Vagina (tissue), 2 donors: ENCODE data around the gene C6orf62. TPM values are rescaled to one million over a fixed set of nuclear protein-coding genes. Genes with fewer than 3 reads are reported as not detected.
"Not testable (repeated sequence)": the region's sequence is repeated elsewhere in the genome, so short reads cannot be mapped to it uniquely, and the experiment has no call there.

ENCODE experiments used
- DNase-seq, 2 donors: peaks; one replicate each; pipeline ENCODE4 v3.0.0-alpha.2; 2017; ENCODE audit errors: extremely low spot score in 2 of 2
- H3K27ac ChIP-seq: fragments of 200-600 bp; sonication (generic); one replicate; pipeline ENCODE4 v1.5.1; 2019
- H3K27me3 ChIP-seq: fragments of 200-600 bp; sonication (generic); one replicate; pipeline ENCODE4 v1.5.1; 2019
- H3K36me3 ChIP-seq, 2 donors: fragments of 200-600 bp; sonication (generic); one replicate each; pipeline ENCODE4 v1.5.1; 2017 to 2019
- H3K4me1 ChIP-seq: fragments of 200-600 bp; sonication (generic); one replicate; pipeline ENCODE4 v1.5.1; 2019
- H3K4me3 ChIP-seq, 2 donors: fragments of 200-600 bp; sonication (generic); 1 replicate in 1 of 2; 2 replicates in 1 of 2; pipeline ENCODE4 v1.5.1; 2016 to 2019
- H3K9me3 ChIP-seq: fragments of 200-600 bp; sonication (generic); one replicate; pipeline ENCODE4 v1.5.1; 2019
- POLR2A ChIP-seq, 2 donors: fragments of 450-650 bp; IDR thresholded peaks; one replicate each; pipeline ENCODE4 v1.6.1; 2017; ENCODE audit warnings: antibody characterized with exemption in 2 of 2, mild to moderate bottlenecking in 2 of 2, moderate library complexity in 2 of 2
- POLR2AphosphoS5 ChIP-seq, 2 donors: sonication (generic); formaldehyde crosslinking; IDR thresholded peaks; one replicate each; pipeline ENCODE4 v1.9.0; 2017; ENCODE audit warnings: antibody characterized with exemption in 2 of 2, mild to moderate bottlenecking in 2 of 2, low read depth in 1 of 2; ENCODE audit not compliant: insufficient read depth in 1 of 2
- intact Hi-C: fragments of 100-400 bp; cut with DNase I; formaldehyde crosslinking; loops from one replicate; pipeline ENCODE4 v1.15.1; 2023
- total RNA-seq: library from RNA; depleted of rRNA; stranded (reverse); fragments of >200 nt; gene quantifications from one replicate; pipeline ENCODE4 v1.2.3, GENCODE V29; 2016
- TF ChIP-seq, protein P1 (sequence below), 3 experiments: fragments of 450-650 bp in 2 of 3; fragments of 200-600 bp in 1 of 3; sonication (generic) in 1 of 3; IDR thresholded peaks; one replicate each; pipeline ENCODE4 v1.5.1; 2017 to 2019; ENCODE audit warnings: antibody characterized with exemption in 3 of 3, mild to moderate bottlenecking in 2 of 3, moderate library complexity in 2 of 3

C6orf62 gene
- total RNA-seq, 1 donor from 2014 or later: 45.2 TPM

- Histone ChIP-seq H3K36me3 (no peaks in the 10 kb centered on the region), H3K9me3 (no peaks in the 10 kb centered on the region), H3K27me3 (no peaks in the 10 kb centered on the region), H3K4me3 (no peak overlapping the region), H3K4me1 (no peaks in the 10 kb centered on the region), H3K27ac (no peak overlapping the region)
- intact Hi-C loops: no loop called here
- TF ChIP-seq, protein P1, sequence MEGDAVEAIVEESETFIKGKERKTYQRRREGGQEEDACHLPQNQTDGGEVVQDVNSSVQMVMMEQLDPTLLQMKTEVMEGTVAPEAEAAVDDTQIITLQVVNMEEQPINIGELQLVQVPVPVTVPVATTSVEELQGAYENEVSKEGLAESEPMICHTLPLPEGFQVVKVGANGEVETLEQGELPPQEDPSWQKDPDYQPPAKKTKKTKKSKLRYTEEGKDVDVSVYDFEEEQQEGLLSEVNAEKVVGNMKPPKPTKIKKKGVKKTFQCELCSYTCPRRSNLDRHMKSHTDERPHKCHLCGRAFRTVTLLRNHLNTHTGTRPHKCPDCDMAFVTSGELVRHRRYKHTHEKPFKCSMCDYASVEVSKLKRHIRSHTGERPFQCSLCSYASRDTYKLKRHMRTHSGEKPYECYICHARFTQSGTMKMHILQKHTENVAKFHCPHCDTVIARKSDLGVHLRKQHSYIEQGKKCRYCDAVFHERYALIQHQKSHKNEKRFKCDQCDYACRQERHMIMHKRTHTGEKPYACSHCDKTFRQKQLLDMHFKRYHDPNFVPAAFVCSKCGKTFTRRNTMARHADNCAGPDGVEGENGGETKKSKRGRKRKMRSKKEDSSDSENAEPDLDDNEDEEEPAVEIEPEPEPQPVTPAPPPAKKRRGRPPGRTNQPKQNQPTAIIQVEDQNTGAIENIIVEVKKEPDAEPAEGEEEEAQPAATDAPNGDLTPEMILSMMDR (IDR thresholded peaks at IDR 0.05): no peak
- TF ChIP-seq POLR2AphosphoS5 (IDR thresholded peaks at IDR 0.05; ENCODE audit: insufficient read depth in 1 of 2, low read depth in 1 of 2) (no peak), POLR2A (IDR thresholded peaks at IDR 0.05) (no peak)
- no peak for DNase-seq
These were observed 33.5 kb upstream of the C6orf62 start for GRCh38 chr6:24752503-24752902.

GRCh38 chr6:24750878-24751277, 31.9 kb upstream of the C6orf62 start:
- H3K4me3 ChIP-seq, H3K27me3 ChIP-seq, H3K9me3 ChIP-seq, intact Hi-C loops, H3K4me1 ChIP-seq, H3K27ac ChIP-seq, H3K36me3 ChIP-seq, DNase-seq: not testable (repeated sequence)

DNA sequence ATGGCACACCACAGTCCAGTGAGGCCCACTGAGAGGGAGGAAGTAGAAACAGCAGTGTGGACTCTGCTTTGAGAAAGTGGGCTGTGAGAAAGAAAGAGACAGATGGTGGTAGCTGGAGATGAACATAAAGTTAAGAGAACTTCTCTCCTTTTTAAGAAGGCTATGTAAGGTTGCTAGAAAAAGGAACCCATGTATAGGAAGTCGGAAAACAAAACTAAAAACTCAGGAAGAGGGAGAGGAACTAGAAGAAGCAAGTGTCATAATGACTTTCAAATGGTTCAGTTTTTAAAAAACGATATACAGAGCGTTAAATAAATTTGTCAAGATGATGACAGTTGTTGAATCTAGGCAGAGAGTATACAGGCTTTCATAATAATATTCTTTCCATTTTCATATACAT, 30.3 kb upstream of the C6orf62 start:
- no peak overlapping the region for H3K27ac ChIP-seq
- H3K36me3 ChIP-seq: no peaks in the 10 kb centered on the region
- H3K4me1 ChIP-seq: no peaks in the 10 kb centered on the region
- intact Hi-C loops: no loop called here
- no peak for DNase-seq
- TF ChIP-seq POLR2AphosphoS5 (IDR thresholded peaks at IDR 0.05; ENCODE audit: insufficient read depth in 1 of 2, low read depth in 1 of 2) (no peak), POLR2A (IDR thresholded peaks at IDR 0.05) (no peak)
- TF ChIP-seq, protein P1 (IDR thresholded peaks at IDR 0.05): no peak
- no peaks in the 10 kb centered on the region for H3K27me3 ChIP-seq
- H3K9me3 ChIP-seq: no peaks in the 10 kb centered on the region
- H3K4me3 ChIP-seq: no peak overlapping the region

- TF ChIP-seq, protein P1 (IDR thresholded peaks at IDR 0.05): no peak
- no peak for TF ChIP-seq POLR2A (IDR thresholded peaks at IDR 0.05)
- no peak for TF ChIP-seq POLR2AphosphoS5 (IDR thresholded peaks at IDR 0.05; ENCODE audit: insufficient read depth in 1 of 2, low read depth in 1 of 2)
- intact Hi-C loops: no loop called here
- no peak for DNase-seq
These were observed 26.0 kb upstream of the C6orf62 start for GRCh38 chr6:24744911-24745310.

DNA sequence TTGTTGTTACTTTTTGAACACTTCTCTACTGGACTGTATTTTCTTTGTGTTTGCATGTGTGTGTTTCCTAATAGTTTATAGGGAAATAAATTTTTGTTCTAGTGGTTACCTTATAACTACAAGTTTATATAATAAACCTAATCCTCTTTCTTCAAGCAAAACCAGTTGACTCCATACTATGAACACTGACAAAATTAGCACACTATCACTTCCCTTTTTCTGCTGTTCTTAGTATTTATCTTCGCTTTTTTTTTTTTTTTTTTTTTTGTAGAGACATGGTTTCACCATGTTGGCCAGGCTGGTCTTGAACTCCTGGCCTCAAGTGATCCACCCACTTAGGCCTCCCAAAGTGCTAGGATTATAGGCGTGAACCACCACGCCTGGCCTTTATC, 25.0 kb upstream of the C6orf62 start:
- no peaks in the 10 kb centered on the region for H3K36me3 ChIP-seq
- H3K27me3 ChIP-seq: no peaks in the 10 kb centered on the region
- intact Hi-C loops: no loop called here
- H3K4me1 ChIP-seq: peaks cover 11% of the 10 kb centered on the region
- no peaks in the 10 kb centered on the region for H3K9me3 ChIP-seq
- no peak overlapping the region for H3K27ac ChIP-seq
- TF ChIP-seq, protein P1 (IDR thresholded peaks at IDR 0.05): no peak
- TF ChIP-seq POLR2AphosphoS5 (IDR thresholded peaks at IDR 0.05; ENCODE audit: insufficient read depth in 1 of 2, low read depth in 1 of 2) (no peak), POLR2A (IDR thresholded peaks at IDR 0.05) (no peak)
- no peak for DNase-seq
- no peak overlapping the region for H3K4me3 ChIP-seq

More at GRCh38 chr6:24744911-24745310, 26.0 kb upstream of the C6orf62 start:
- H3K36me3 ChIP-seq: no peaks in the 10 kb centered on the region
- no peaks in the 10 kb centered on the region for H3K27me3 ChIP-seq
- H3K9me3 ChIP-seq: no peaks in the 10 kb centered on the region
- no peak overlapping the region for H3K27ac ChIP-seq
- H3K4me1 ChIP-seq: peaks cover 11% of the 10 kb centered on the region
- no peak overlapping the region for H3K4me3 ChIP-seq
